Erythroblast (primary cell): ENCODE data around the gene C1orf94.

Experiments
- GATA1 ChIP-seq: IDR thresholded peaks from 2 replicates; pipeline ENCODE4 v1.6.1; 2011; ENCODE audit warnings: low read depth, mild to moderate bottlenecking, control low read depth, low read length, moderate library complexity
- POLR2A ChIP-seq: IDR thresholded peaks from 2 replicates; pipeline ENCODE4 v1.6.1; 2011; ENCODE audit warnings: mild to moderate bottlenecking, low read length

- TF ChIP-seq POLR2A (no peak), GATA1 (no peak)
Observed at GRCh38 chr1:34263406-34263805, 86.7 kb downstream of the C1orf94 start.
